MCF 10A (cell line): Measurements from ENCODE around the gene SLC6A19. TPM values are rescaled to one million over a fixed set of nuclear protein-coding genes. Genes with fewer than 3 reads are reported as not detected.

Experiments
- BruUV-seq: library from RNA; stranded (reverse); fragments of 400-500 nt; replicated peaks from 2 replicates; lab custom pipeline; 2021; lab: Mats Ljungman, UMichigan
- CTCF ChIA-PET: fragments of 300-600 bp; sonication (Branson Sonifier 250); formaldehyde crosslinking; extraction: SDS; loops from one replicate; lab custom pipeline; 2021; ENCODE audit warnings: antibody characterized with exemption, inconsistent platforms; lab: Yijun Ruan, JAX
- POLR2A ChIA-PET: fragments of 300-600, 350-650 bp; sonication (Branson Sonifier 250); formaldehyde crosslinking; extraction: SDS; loops from one replicate; lab custom pipeline; 2020; ENCODE audit warnings: antibody characterized with exemption, inconsistent platforms; lab: Yijun Ruan, JAX
- DNase-seq: peaks from one replicate; pipeline ENCODE4 v3.0.0-alpha.2; 2018; ENCODE audit not compliant: unreplicated experiment
- H3K27ac Mint-ChIP-seq: one replicate; pipeline ENCODE4 v1.8.0; 2022; ENCODE audit warnings: mild to moderate bottlenecking, low read depth, mixed read lengths; ENCODE audit not compliant: unreplicated experiment
- H3K27me3 Mint-ChIP-seq: one replicate; pipeline ENCODE4 v1.8.0; 2022; ENCODE audit warnings: mixed read lengths; ENCODE audit not compliant: insufficient read depth, unreplicated experiment
- H3K36me3 Mint-ChIP-seq: one replicate; pipeline ENCODE4 v1.8.0; 2022; ENCODE audit warnings: mild to moderate bottlenecking, moderate library complexity, mixed read lengths; ENCODE audit not compliant: insufficient read depth, unreplicated experiment
- H3K4me1 Mint-ChIP-seq: one replicate; pipeline ENCODE4 v1.8.0; 2022; ENCODE audit warnings: mixed read lengths; ENCODE audit not compliant: insufficient read depth, unreplicated experiment
- H3K4me3 Mint-ChIP-seq: one replicate; pipeline ENCODE4 v1.8.0; 2022; ENCODE audit warnings: mild to moderate bottlenecking, moderate library complexity, mixed read lengths; ENCODE audit not compliant: unreplicated experiment
- H3K9me3 Mint-ChIP-seq: one replicate; pipeline ENCODE4 v1.8.0; 2022; ENCODE audit warnings: mixed read lengths; ENCODE audit not compliant: unreplicated experiment
- CTCF ChIP-seq: fragments of 200-600 bp; IDR thresholded peaks from one replicate; pipeline ENCODE4 v1.8.0; 2022; ENCODE audit warnings: antibody characterized with exemption, mild to moderate bottlenecking; ENCODE audit not compliant: unreplicated experiment
- intact Hi-C: fragments of 100-400 bp; cut with micrococcal nuclease; formaldehyde crosslinking; loops from 2 replicates; pipeline ENCODE4 v1.14.1; 2022
- total RNA-seq: library from RNA; stranded (reverse); gene quantifications from 2 replicates; pipeline ENCODE4 v1.2.3, GENCODE V29; 2022

The SLC6A19 gene
- total RNA-seq, 1 experiment from 2014 or later: not detected

- no TSS peak for BruUV-seq
- no peak overlapping the region for H3K4me3 Mint-ChIP-seq
- CTCF ChIA-PET: interaction anchor here (0.6 kb wide), 1 partner anchor 281 kb away, joined by 3 read pairs; no protein-coding TSS in a partner anchor
These were observed 52.2 kb downstream of the SLC6A19 start for GRCh38 chr5:1253456-1254105.

GRCh38 chr5:1254196-1254595 is 52.8 kb downstream of the SLC6A19 start:
- BruUV-seq: no TSS peak
- H3K27ac Mint-ChIP-seq: no peak overlapping the region
- peaks cover 7% of the 10 kb centered on the region for H3K9me3 Mint-ChIP-seq
- intact Hi-C loops: no loop called here
- DNase-seq: no peak
- no peaks in the 10 kb centered on the region for H3K27me3 Mint-ChIP-seq
- TF ChIP-seq CTCF: no peak
- no peak overlapping the region for H3K4me3 Mint-ChIP-seq
- CTCF ChIA-PET: no interaction called here
- POLR2A ChIA-PET: no interaction called here
- H3K36me3 Mint-ChIP-seq: no peaks in the 10 kb centered on the region
- H3K4me1 Mint-ChIP-seq: no peaks in the 10 kb centered on the region

More at GRCh38 chr5:1253456-1254105, 52.2 kb downstream of the SLC6A19 start:
- POLR2A ChIA-PET: no interaction called here
- Mint-ChIP-seq H3K27ac (no peak overlapping the region), H3K36me3 (no peaks in the 10 kb centered on the region), H3K9me3 (peaks cover 1% of the 10 kb centered on the region), H3K27me3 (no peaks in the 10 kb centered on the region), H3K4me1 (no peaks in the 10 kb centered on the region)
- intact Hi-C loops: no loop called here
- DNase-seq: no peak
- no peak for TF ChIP-seq CTCF

GRCh38 chr5:1255081-1255561 is 53.7 kb downstream of the SLC6A19 start:
- no peaks in the 10 kb centered on the region for H3K27me3 Mint-ChIP-seq
- no peak for TF ChIP-seq CTCF
- ChIA-PET POLR2A (no interaction called here), CTCF (no interaction called here)
- H3K4me3 Mint-ChIP-seq: no peak overlapping the region
- H3K27ac Mint-ChIP-seq: no peak overlapping the region
- BruUV-seq: no TSS peak
- no peak for DNase-seq
- H3K9me3 Mint-ChIP-seq: peaks cover 7% of the 10 kb centered on the region
- H3K4me1 Mint-ChIP-seq: no peaks in the 10 kb centered on the region
- no peaks in the 10 kb centered on the region for H3K36me3 Mint-ChIP-seq
- intact Hi-C loops: no loop called here

- no peak for TF ChIP-seq CTCF
- ChIA-PET CTCF (no interaction called here), POLR2A (no interaction called here)
- H3K27ac Mint-ChIP-seq: no peak overlapping the region
- DNase-seq: no peak
- no peaks in the 10 kb centered on the region for H3K36me3 Mint-ChIP-seq
- no peaks in the 10 kb centered on the region for H3K4me1 Mint-ChIP-seq
- no peak overlapping the region for H3K4me3 Mint-ChIP-seq
- intact Hi-C loops: no loop called here
- H3K27me3 Mint-ChIP-seq: peaks cover 4% of the 10 kb centered on the region
- BruUV-seq: no TSS peak
- H3K9me3 Mint-ChIP-seq: peaks cover 7% of the 10 kb centered on the region
These were observed 55.4 kb downstream of the SLC6A19 start for GRCh38 chr5:1256776-1257175.
